ENCODE results near the gene ATCAY. TPM values are rescaled to one million over a fixed set of nuclear protein-coding genes. Genes with fewer than 3 reads are reported as not detected.

The ATCAY gene
- total and polyA plus RNA-seq, 2 of the 13 experiments (the other 11 are each of a cell fraction or from before 2014, with no cell fraction given), result not detected

GRCh38 chr19:3976495-3977241 is 96.2 kb downstream of the ATCAY start (continued):
- TF ChIP-seq ZNF101 (CRISPR knock-in tag; IDR thresholded peaks at IDR 0.05; ENCODE audit: borderline replicate concordance, low read depth) (no peak), RBFOX2 (IDR thresholded peaks at IDR 0.05; ENCODE audit: low read depth, low read length) (peak; percentile 81)

MicroRNAs encoded within 50 kb of the gene (microRNA counts, 767-probe panel; counts per million panel counts)
- not detected for microRNA hsa-miR-637

Small RNAs within 50 kb of the gene (microRNA-seq; reads per million reads assigned to microRNA genes)
- not detected for gene MIR637

Small RNAs within 50 kb of the gene (small RNA-seq; reads per million reads assigned to genes)
- 0 reads per million in 3 experiments for gene RN7SL202P (ENCODE audit: insufficient read depth in 2 of 3, insufficient read length in 3 of 3, low read depth in 2 of 3, low replicate concordance in 1 of 3)

Other genes starting within 250 kb of the ATCAY start
- gene PIP5K1C, start 180.2 kb upstream of the ATCAY start, total RNA-seq (2016; rRNA removed; fragmentation: Illumina TruSeq; extraction: Trizol), result 4.3 and 5.2 TPM in 2 replicates
- 3.6 and 4.8 TPM in 2 replicates for gene PIP5K1C, start 180.2 kb upstream of the ATCAY start, polyA plus RNA-seq (2011; rRNA removed)
- gene TJP3, start 172.3 kb upstream of the ATCAY start, total RNA-seq (2016; rRNA removed; fragmentation: Illumina TruSeq; extraction: Trizol), result 20.6 and 21.5 TPM in 2 replicates
- 2.3 and 3.3 TPM in 2 replicates for gene TJP3, start 172.3 kb upstream of the ATCAY start, polyA plus RNA-seq (2011; rRNA removed)
- 12.9 and 14.3 TPM in 2 replicates for gene APBA3, start 119.0 kb upstream of the ATCAY start, total RNA-seq (2016; rRNA removed; fragmentation: Illumina TruSeq; extraction: Trizol)
- gene APBA3, start 119.0 kb upstream of the ATCAY start, polyA plus RNA-seq (2011; rRNA removed), result 14.2 and 18.7 TPM in 2 replicates
- 66.9 and 85.6 TPM in 2 replicates for gene MRPL54, start 118.0 kb upstream of the ATCAY start, total RNA-seq (2016; rRNA removed; fragmentation: Illumina TruSeq; extraction: Trizol)
- gene MRPL54, start 118.0 kb upstream of the ATCAY start, polyA plus RNA-seq (2011; rRNA removed), result 36.8 and 37.2 TPM in 2 replicates
- not detected in 2 replicates for gene RAX2, start 108.5 kb upstream of the ATCAY start, total RNA-seq (2016; rRNA removed; fragmentation: Illumina TruSeq; extraction: Trizol)
- gene RAX2, start 108.5 kb upstream of the ATCAY start, polyA plus RNA-seq (2011; rRNA removed), result not detected in 2 replicates
- not detected in 2 replicates for gene MATK, start 94.3 kb upstream of the ATCAY start, total RNA-seq (2016; rRNA removed; fragmentation: Illumina TruSeq; extraction: Trizol)
- gene MATK, start 94.3 kb upstream of the ATCAY start, polyA plus RNA-seq (2011; rRNA removed), result 0.09 TPM in 2 replicates
- gene ZFR2, start 11.6 kb upstream of the ATCAY start, total RNA-seq (2016; rRNA removed; fragmentation: Illumina TruSeq; extraction: Trizol), result 0.69 and 1.00 TPM in 2 replicates
- 0.37 and 0.50 TPM in 2 replicates for gene ZFR2, start 11.6 kb upstream of the ATCAY start, polyA plus RNA-seq (2011; rRNA removed)
- gene NMRK2, start 52.4 kb downstream of the ATCAY start, total RNA-seq (2016; rRNA removed; fragmentation: Illumina TruSeq; extraction: Trizol), result not detected in 2 replicates
- not detected in 2 replicates for gene NMRK2, start 52.4 kb downstream of the ATCAY start, polyA plus RNA-seq (2011; rRNA removed)
- 22.0 and 30.5 TPM in 2 replicates for gene DAPK3, start 90.4 kb downstream of the ATCAY start, total RNA-seq (2016; rRNA removed; fragmentation: Illumina TruSeq; extraction: Trizol)
- gene DAPK3, start 90.4 kb downstream of the ATCAY start, polyA plus RNA-seq (2011; rRNA removed), result 37.3 and 51.9 TPM in 2 replicates
- gene EEF2, start 104.8 kb downstream of the ATCAY start, total RNA-seq (2016; rRNA removed; fragmentation: Illumina TruSeq; extraction: Trizol), result 1,722 and 1,777 TPM in 2 replicates
- gene EEF2, start 104.8 kb downstream of the ATCAY start, polyA plus RNA-seq (2011; rRNA removed), result 1,441 and 1,465 TPM in 2 replicates
- 20.1 and 22.4 TPM in 2 replicates for gene PIAS4, start 127.1 kb downstream of the ATCAY start, total RNA-seq (2016; rRNA removed; fragmentation: Illumina TruSeq; extraction: Trizol)
- 8.7 and 9.0 TPM in 2 replicates for gene PIAS4, start 127.1 kb downstream of the ATCAY start, polyA plus RNA-seq (2011; rRNA removed)
- gene ZBTB7A, start 186.2 kb downstream of the ATCAY start, total RNA-seq (2016; rRNA removed; fragmentation: Illumina TruSeq; extraction: Trizol), result 3.5 and 3.6 TPM in 2 replicates
- 4.0 and 5.5 TPM in 2 replicates for gene ZBTB7A, start 186.2 kb downstream of the ATCAY start, polyA plus RNA-seq (2011; rRNA removed)
- 72.2 and 80.9 TPM in 2 replicates for gene MAP2K2, start 243.4 kb downstream of the ATCAY start, total RNA-seq (2016; rRNA removed; fragmentation: Illumina TruSeq; extraction: Trizol)
- 70.3 and 88.1 TPM in 2 replicates for gene MAP2K2, start 243.4 kb downstream of the ATCAY start, polyA plus RNA-seq (2011; rRNA removed)